Astrocyte of the spinal cord (primary cell): ENCODE results near the gene CXCL12.

Experiments
- DNase-seq: peaks from one replicate; pipeline ENCODE4 v3.0.0; 2011; ENCODE audit warnings: low read depth, low spot score
- H3K4me3 ChIP-seq: 2 replicates; pipeline ENCODE4 v1.5.1; 2011; ENCODE audit warnings: low read depth, mild to moderate bottlenecking, low read length, moderate library complexity
- CTCF ChIP-seq: IDR thresholded peaks from 2 replicates; pipeline ENCODE4 v1.5.1; 2012; ENCODE audit warnings: low read depth, mild to moderate bottlenecking, low read length, inconsistent platforms
- in situ Hi-C: cut with HindIII; loops from 2 replicates; pipeline ENCODE4 v1.10.0; 2017; ENCODE audit warnings: low sequenced_read_pairs

CXCL12 gene

GRCh38 chr10:44368637-44369036 lies 16.3 kb downstream of the CXCL12 start:
- DNase-seq = no peak
- no peak for TF ChIP-seq CTCF
- in situ Hi-C loops = no loop called here

DNA sequence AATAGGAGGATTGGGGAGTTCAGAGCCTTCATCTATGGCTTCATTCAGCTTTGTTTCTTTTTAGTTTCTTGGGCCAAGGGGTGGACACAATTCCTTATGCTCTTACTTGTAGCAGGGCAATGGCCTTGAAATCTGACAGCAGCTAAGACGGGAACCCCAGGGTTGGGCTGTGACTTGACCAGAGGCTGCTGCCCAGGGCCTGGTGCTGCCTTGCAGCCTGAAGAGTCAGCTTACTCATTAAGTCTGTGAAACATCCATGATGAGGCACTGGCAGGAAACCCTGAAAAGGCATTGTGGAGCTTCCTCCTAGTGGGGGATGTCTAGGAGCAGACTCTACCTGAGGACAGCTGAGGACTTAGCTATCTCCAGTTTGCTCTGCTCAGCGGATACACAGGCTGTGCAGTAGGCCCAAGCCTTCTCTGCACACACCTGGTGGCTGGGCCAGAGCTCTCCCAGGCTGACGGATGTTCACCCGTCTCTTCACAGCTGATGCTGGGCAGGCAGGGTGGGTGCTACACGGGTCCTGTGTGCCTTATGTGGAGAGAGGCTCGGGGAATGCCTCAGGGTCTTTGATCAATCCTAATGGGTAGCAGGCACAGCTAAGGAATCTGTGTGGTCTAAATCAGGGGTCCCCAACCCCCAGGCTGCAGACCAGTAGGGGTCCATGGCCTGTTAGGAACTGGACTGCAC lies 17.8 kb downstream of the CXCL12 start:
- no peak overlapping the region for H3K4me3 ChIP-seq
- TF ChIP-seq CTCF = no peak
- in situ Hi-C loops = no loop called here
- no peak for DNase-seq

More at GRCh38 chr10:44368637-44369036, 16.3 kb downstream of the CXCL12 start:
- no peak overlapping the region for H3K4me3 ChIP-seq

DNA sequence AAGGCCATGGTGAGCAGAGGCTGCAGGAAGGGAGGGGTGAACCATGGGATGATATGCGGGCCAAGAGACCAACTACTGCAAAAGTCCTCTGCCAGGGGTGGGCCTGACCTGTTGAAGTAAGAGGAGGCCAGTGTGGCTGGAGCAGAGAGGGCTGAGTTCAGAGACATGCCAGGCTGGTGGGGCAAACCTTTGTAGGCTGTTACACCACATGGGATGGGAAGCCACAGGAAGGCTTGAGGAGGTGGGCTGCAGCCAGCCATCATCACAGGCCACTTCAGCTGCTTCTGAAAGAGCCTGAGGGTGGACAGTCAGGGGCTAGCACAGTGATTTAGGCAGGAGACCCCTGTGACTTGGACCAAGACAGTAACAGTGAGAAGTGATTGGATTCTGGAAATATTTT lies 20.3 kb downstream of the CXCL12 start:
- in situ Hi-C loops = no loop called here
- no peak for TF ChIP-seq CTCF
- DNase-seq = no peak

DNA sequence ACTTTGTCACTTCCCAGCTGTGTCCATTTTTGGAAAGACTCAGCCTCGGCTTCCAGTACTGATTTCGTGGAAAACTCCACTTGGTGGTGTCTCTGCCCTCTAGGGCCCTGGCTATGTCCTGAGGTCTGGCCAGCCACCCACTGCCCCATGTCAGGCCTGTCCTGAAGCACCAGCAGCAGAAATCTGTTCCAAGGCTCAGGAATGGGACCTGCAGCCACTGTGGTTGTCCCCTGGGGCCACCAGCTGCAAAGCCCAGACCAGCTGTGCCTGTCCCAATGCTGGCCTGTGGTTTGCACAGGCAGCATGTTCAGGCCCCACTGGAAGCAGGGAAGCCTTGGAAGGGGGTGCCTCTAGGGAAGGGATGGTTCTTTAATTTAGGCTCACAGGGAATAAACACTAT lies 21.2 kb downstream of the CXCL12 start:
- in situ Hi-C loops = no loop called here
- H3K4me3 ChIP-seq = no peak overlapping the region
- DNase-seq = no peak
- no peak for TF ChIP-seq CTCF

More for the DNA sequence above, 20.3 kb downstream of the CXCL12 start:
- no peak overlapping the region for H3K4me3 ChIP-seq

DNA sequence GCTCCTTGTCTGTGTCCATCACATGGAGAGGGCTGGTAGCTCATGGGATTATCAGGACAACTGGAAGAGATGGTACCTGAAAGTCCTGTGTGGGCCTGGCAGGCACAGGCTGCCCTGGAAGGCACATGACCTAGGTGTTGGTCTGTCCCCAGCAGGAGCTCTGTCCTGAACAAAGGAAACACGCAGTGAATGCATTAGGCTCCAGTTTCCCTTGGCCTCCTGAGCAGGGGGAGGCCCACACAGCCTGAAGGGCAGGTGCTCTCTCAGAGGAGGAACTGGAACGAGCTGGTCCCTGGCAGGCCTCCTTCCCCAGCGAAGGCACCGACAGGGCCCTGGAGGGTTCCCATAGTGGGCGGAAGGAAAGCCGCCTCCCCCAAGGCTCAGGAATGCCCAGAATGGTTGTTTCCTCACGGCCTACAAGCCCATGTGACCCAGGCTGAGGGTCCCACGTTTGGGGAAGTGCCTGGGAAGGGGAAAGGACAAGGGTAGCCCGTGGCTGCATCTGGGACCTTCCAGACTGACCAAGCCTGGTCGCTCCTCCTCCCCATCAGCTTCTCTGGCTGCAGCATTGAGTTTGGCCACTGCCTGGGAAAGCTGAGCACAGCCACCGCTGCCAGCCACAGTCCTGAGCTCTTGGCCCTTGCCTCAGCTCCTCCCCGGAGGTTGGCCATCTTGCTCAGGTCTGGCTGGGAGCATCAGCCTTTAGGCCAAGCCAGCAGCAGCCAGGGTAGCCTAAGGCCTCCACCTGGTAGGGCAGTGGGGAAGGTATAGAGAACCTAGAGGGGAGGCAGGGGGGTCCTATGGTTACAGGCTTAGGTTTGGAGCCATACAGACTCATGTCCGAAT lies 21.8 kb downstream of the CXCL12 start:
- no peak for TF ChIP-seq CTCF
- DNase-seq = no peak
- in situ Hi-C loops = no loop called here
- H3K4me3 ChIP-seq = no peak overlapping the region

DNA sequence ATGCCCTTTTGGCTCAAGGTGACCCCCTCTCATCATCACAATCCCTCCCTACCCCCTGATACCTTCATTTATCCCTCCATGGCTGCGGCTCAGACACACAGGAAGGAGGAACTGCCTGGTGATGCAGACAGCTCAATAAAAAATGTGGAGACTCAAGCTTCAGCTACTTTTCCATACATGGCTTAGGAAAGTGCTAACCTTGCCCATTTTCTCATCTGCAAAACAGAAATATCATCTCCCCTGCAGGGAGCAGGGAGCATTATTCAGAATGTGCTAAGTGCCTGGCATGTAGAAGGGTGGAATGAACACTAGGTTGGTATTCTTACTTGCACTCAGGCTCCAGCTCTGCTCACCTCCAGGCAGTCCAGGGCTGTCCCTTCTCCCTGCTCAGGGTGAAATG lies 23.8 kb downstream of the CXCL12 start:
- in situ Hi-C loops = no loop called here
- DNase-seq = no peak
- no peak overlapping the region for H3K4me3 ChIP-seq
- TF ChIP-seq CTCF = no peak
